Measurements from ENCODE around the gene TGFBI. TPM values are rescaled to one million over a fixed set of nuclear protein-coding genes. Genes with fewer than 3 reads are reported as not detected.

Gene TGFBI
- total and polyA plus RNA-seq, 8 donors: 3.7 to 50.1 (median 14.3) TPM

DNA sequence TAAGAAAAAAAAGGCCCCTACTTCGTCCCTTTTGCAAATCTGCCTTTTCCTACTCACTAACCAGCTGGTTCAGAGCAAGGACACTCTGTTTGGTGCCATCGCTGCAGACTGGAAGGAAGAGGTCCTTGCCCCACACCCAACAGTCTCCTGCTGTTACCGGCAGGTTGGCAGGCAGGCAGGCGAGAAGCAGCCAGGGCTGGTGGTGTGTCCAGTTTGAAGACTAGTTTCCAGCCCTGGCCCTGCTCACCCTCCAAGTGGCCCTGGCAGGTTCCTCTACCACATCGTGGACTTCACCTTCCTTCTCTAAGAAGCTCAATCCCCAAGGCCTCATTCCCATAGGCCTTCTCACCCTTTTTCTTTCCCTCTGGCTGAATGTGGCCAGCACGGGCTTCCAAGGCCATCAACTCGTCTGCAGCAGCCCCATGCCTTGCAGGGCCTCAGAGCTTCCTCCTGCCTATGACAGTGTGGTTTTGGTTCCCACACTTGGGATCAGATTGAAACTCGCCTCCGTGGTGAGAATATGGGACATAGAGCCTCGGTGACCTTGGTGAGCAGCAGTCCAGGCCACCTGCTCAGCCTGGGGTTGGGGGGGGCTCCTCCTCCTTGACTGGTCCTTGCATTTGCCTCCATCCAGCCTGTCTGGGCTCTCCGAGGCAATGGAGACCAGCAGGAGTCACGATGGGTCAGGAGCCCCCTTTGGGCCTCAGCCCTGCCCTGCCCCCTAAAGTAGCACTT is 22.9 kb downstream of the TGFBI start:
- Histone ChIP-seq H3K4me3 (no peak overlapping the region), H3K27me3 (no peaks in the 10 kb centered on the region), H3K9me3 (no peaks in the 10 kb centered on the region), H3K27ac (no peak overlapping the region), H3K4me1 (no peaks in the 10 kb centered on the region), H3K36me3 (no peaks in the 10 kb centered on the region)
- 80 to 84% methylated on average over 12 of the region's 12 CpGs for WGBS, 2 donors
- intact Hi-C loops (cut with DNase I): no loop called here
- FAIRE-seq (no peak), ATAC-seq (no peak), DNase-seq (no peak)
- TF ChIP-seq, protein P1, sequence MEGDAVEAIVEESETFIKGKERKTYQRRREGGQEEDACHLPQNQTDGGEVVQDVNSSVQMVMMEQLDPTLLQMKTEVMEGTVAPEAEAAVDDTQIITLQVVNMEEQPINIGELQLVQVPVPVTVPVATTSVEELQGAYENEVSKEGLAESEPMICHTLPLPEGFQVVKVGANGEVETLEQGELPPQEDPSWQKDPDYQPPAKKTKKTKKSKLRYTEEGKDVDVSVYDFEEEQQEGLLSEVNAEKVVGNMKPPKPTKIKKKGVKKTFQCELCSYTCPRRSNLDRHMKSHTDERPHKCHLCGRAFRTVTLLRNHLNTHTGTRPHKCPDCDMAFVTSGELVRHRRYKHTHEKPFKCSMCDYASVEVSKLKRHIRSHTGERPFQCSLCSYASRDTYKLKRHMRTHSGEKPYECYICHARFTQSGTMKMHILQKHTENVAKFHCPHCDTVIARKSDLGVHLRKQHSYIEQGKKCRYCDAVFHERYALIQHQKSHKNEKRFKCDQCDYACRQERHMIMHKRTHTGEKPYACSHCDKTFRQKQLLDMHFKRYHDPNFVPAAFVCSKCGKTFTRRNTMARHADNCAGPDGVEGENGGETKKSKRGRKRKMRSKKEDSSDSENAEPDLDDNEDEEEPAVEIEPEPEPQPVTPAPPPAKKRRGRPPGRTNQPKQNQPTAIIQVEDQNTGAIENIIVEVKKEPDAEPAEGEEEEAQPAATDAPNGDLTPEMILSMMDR (IDR thresholded peaks at IDR 0.05): no peak

DNA sequence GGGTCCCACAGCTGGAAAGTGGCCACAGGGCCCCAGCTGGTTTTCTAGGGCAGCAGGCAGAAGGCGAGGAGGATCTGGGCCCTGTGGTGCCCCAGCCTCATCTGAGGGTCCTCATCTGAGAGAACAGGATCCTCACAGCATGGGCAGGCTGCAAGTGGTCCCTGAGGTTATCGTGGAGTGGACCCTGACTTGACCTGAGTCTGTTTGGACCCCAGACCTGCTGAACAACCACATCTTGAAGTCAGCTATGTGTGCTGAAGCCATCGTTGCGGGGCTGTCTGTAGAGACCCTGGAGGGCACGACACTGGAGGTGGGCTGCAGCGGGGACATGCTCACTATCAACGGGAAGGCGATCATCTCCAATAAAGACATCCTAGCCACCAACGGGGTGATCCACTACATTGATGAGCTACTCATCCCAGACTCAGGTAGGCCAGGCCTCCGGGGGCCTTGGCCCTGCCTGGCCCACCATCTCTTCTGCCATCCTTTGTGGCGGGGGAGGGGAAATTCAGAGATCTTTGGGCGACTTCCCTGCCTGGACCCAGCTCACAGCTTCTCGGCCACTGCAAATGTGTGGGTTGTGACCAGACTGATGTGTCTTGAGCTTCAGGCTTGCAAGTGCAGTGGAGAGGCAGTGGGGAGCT is 24.0 kb downstream of the TGFBI start:
- Histone ChIP-seq H3K27ac (no peak overlapping the region), H3K36me3 (no peaks in the 10 kb centered on the region), H3K4me1 (no peaks in the 10 kb centered on the region), H3K4me3 (no peak overlapping the region), H3K9me3 (no peaks in the 10 kb centered on the region), H3K27me3 (no peaks in the 10 kb centered on the region)
- TF ChIP-seq, protein P1 (IDR thresholded peaks at IDR 0.05): no peak
- no peak for ATAC-seq
- DNase-seq: no peak
- FAIRE-seq: no peak
- intact Hi-C loops (cut with DNase I): no loop called here
- WGBS, 2 donors: 86 to 93% methylated on average over 13 of the region's 13 CpGs

DNA sequence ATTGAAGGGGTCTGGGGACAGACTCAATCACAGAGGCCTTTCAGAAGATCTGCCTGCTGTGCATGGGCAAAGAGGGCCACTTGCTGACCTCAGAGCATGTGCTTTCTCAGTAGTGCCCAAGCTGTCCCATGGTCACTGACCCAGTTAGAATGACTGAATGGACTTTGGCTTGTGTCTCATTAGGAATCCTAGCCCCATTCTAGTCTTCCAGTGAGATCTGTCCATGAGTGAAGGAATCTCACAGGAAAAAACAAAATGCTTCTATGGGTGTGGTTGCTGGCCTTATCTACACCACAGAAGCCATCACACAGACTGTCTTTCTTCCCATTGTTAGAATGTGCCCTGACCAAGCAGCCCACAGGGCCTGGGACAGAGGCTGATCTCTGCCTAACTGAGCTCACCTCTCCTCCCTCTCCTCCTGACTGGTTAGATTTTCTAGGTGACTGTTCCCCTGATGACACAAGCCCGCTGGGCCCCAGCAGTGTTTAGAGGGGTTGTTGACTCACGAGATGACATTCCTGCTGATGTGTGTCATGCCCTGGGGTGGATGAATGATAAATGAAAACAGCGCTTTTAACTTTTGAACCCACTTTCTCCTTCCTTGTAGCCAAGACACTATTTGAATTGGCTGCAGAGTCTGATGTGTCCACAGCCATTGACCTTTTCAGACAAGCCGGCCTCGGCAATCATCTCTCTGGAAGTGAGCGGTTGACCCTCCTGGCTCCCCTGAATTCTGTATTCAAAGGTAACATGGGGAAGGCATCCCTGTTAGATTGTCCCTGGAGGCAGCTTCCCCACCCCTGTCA is 24.8 kb downstream of the TGFBI start:
- FAIRE-seq (no peak), ATAC-seq (peak in 3 of 4 donors; percentile 21 to 67 (median 48)), DNase-seq (no peak)
- intact Hi-C loops (cut with DNase I): no loop called here
- Histone ChIP-seq H3K4me1 (no peaks in the 10 kb centered on the region), H3K36me3 (no peaks in the 10 kb centered on the region), H3K4me3 (no peak overlapping the region), H3K27ac (no peak overlapping the region), H3K9me3 (no peaks in the 10 kb centered on the region), H3K27me3 (no peaks in the 10 kb centered on the region)
- TF ChIP-seq, protein P1 (IDR thresholded peaks at IDR 0.05): no peak
- 73 to 85% methylated on average over 6 of the region's 6 CpGs for WGBS, 2 donors

DNA sequence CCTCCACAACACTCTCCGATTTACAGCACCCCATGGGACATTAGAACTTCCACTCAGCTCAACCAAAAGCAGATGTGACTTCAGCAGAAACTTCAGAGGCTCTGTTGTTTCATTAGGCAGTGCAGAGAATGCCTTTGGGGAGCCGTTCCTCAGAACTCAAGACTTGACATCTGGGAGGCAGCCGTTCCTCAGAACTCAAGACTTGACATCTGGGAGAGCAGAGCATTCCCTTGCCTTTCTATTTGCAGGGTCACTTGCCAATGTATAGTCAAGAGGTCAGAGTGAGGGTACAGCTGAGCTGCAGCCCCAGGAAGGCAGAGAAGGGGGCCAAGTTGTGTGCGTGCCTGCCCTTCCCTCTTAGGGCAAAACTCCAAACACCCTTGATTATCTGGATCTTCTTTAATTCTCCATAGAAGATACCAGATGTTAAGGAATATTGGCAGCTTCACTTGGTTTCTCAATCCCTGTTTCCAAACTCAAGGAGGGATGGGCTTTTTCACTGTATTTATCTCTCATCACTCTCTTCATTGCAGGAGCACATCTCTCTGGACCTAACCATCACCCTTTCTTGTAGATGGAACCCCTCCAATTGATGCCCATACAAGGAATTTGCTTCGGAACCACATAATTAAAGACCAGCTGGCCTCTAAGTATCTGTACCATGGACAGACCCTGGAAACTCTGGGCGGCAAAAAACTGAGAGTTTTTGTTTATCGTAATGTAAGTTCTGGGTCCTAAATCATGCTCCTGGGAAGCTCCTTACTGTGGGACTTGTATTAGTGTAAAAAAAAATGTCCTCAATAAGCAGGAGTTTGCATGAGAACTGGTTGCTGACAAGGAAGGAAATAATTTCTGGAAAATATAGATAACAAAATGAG is 25.6 kb downstream of the TGFBI start:
- no peak overlapping the region for H3K27ac ChIP-seq
- DNase-seq (no peak), ATAC-seq (no peak), FAIRE-seq (no peak)
- H3K27me3 ChIP-seq: no peaks in the 10 kb centered on the region
- H3K4me3 ChIP-seq: no peak overlapping the region
- intact Hi-C loops (cut with DNase I): no loop called here
- TF ChIP-seq, protein P1 (IDR thresholded peaks at IDR 0.05): no peak
- H3K4me1 ChIP-seq: no peaks in the 10 kb centered on the region
- no peaks in the 10 kb centered on the region for H3K36me3 ChIP-seq
- WGBS, 2 donors: 73 to 86% methylated on average over 7 of the region's 7 CpGs
- H3K9me3 ChIP-seq: no peaks in the 10 kb centered on the region

All from pancreas (tissue), 10 donors.